Cortex of kidney (tissue), 1 donor: ENCODE data around the gene ZNF511.
"Not testable (repeated sequence)": the region's sequence is repeated elsewhere in the genome, so short reads cannot be mapped to it uniquely, and the experiment has no call there.

ENCODE experiments used
- DNase-seq: peaks from one replicate; lab custom pipeline; 2025; lab: John Stamatoyannopoulos, UW

Gene ZNF511

GRCh38 chr10:133314911-133315310 is 6.2 kb downstream of the ZNF511 start:
- no peak for DNase-seq

GRCh38 chr10:133315847-133316246 is 7.1 kb downstream of the ZNF511 start:
- no peak for DNase-seq

- no peak for DNase-seq
Observed at GRCh38 chr10:133316266-133316665, 7.6 kb downstream of the ZNF511 start.

GRCh38 chr10:133316732-133317131 is 8.0 kb downstream of the ZNF511 start:
- no peak for DNase-seq

- no peak for DNase-seq
Observed at GRCh38 chr10:133318494-133319127, 9.9 kb downstream of the ZNF511 start.

- DNase-seq, result not testable (repeated sequence)
Observed at GRCh38 chr10:133320852-133321422, 12.2 kb downstream of the ZNF511 start.

GRCh38 chr10:133322064-133322709 is 13.5 kb downstream of the ZNF511 start:
- DNase-seq, result not testable (repeated sequence)

GRCh38 chr10:133324198-133324792 is 15.6 kb downstream of the ZNF511 start:
- no peak for DNase-seq

GRCh38 chr10:133324857-133325260 is 16.1 kb downstream of the ZNF511 start:
- DNase-seq, result no peak

GRCh38 chr10:133325440-133326222 is 16.9 kb downstream of the ZNF511 start:
- DNase-seq, result no peak

- no peak for DNase-seq
Observed at GRCh38 chr10:133326223-133326551, 17.5 kb downstream of the ZNF511 start.

GRCh38 chr10:133326745-133327650 is 18.3 kb downstream of the ZNF511 start:
- no peak for DNase-seq

GRCh38 chr10:133327651-133328357 is 19.1 kb downstream of the ZNF511 start:
- no peak for DNase-seq

- DNase-seq, result no peak
Observed at GRCh38 chr10:133328358-133329343, 19.9 kb downstream of the ZNF511 start.

- no peak for DNase-seq
Observed at GRCh38 chr10:133329491-133330202, 20.9 kb downstream of the ZNF511 start.

GRCh38 chr10:133332936-133333699 is 24.4 kb downstream of the ZNF511 start:
- no peak for DNase-seq

GRCh38 chr10:133334503-133335245 is 26.0 kb downstream of the ZNF511 start:
- no peak for DNase-seq
